Neural crest cell (in vitro differentiated cells): ENCODE measurements around the gene OR10H4. TPM values are rescaled to one million over a fixed set of nuclear protein-coding genes. Genes with fewer than 3 reads are reported as not detected.
"Not testable (repeated sequence)": the region's sequence is repeated elsewhere in the genome, so short reads cannot be mapped to it uniquely, and the experiment has no call there.

Experiments
- DNase-seq: peaks from one replicate; pipeline ENCODE4 v3.0.0; 2021; ENCODE audit warnings: low read depth, mixed read lengths, low spot score
- H3K27ac Mint-ChIP-seq: one replicate; pipeline ENCODE4 v1.8.0; 2021; ENCODE audit warnings: mild to moderate bottlenecking, mixed read lengths; ENCODE audit not compliant: unreplicated experiment
- H3K27me3 Mint-ChIP-seq: 2 replicates; pipeline ENCODE4 v1.8.0; 2021; ENCODE audit warnings: low read depth, mild to moderate bottlenecking, mixed read lengths
- H3K36me3 Mint-ChIP-seq: 2 replicates; pipeline ENCODE4 v1.8.0; 2021; ENCODE audit warnings: low read depth, mild to moderate bottlenecking, mixed read lengths
- H3K4me1 Mint-ChIP-seq: 2 replicates; pipeline ENCODE4 v1.8.0; 2021; ENCODE audit warnings: mixed read lengths
- H3K4me3 Mint-ChIP-seq: one replicate; pipeline ENCODE4 v1.8.0; 2021; ENCODE audit warnings: mild to moderate bottlenecking, mixed read lengths
- H3K9me3 Mint-ChIP-seq: 2 replicates; pipeline ENCODE4 v1.8.0; 2021; ENCODE audit warnings: mixed read lengths
- CTCF ChIP-seq: fragments of 200-600 bp; sonication (generic); conservative IDR thresholded peaks from 2 replicates; pipeline ENCODE4 v1.5.0; 2021; ENCODE audit warnings: antibody characterized with exemption, mild to moderate bottlenecking
- total RNA-seq: library from RNA; stranded (reverse); gene quantifications from 2 replicates; pipeline ENCODE4 v1.2.1, GENCODE V29; 2021

The OR10H4 gene
- total RNA-seq, 1 donor from 2014 or later = not detected

- Mint-ChIP-seq H3K27ac (no peak overlapping the region), H3K9me3 (peaks cover 10% of the 10 kb centered on the region), H3K36me3 (no peaks in the 10 kb centered on the region), H3K4me1 (no peaks in the 10 kb centered on the region), H3K4me3 (no peak overlapping the region), H3K27me3 (no peaks in the 10 kb centered on the region)
- no peak for TF ChIP-seq CTCF
- no peak for DNase-seq
Observed at GRCh38 chr19:15974856-15975255, 26.0 kb downstream of the OR10H4 start.

GRCh38 chr19:15976836-15977689 lies 28.3 kb downstream of the OR10H4 start:
- Mint-ChIP-seq H3K4me1 (no peaks in the 10 kb centered on the region), H3K27me3 (no peaks in the 10 kb centered on the region), H3K4me3 (no peak overlapping the region), H3K9me3 (peaks cover 10% of the 10 kb centered on the region), H3K36me3 (no peaks in the 10 kb centered on the region), H3K27ac (no peak overlapping the region)
- DNase-seq = no peak
- TF ChIP-seq CTCF = no peak

- DNase-seq = no peak
Observed at GRCh38 chr19:15977690-15978089, 28.9 kb downstream of the OR10H4 start.

DNA sequence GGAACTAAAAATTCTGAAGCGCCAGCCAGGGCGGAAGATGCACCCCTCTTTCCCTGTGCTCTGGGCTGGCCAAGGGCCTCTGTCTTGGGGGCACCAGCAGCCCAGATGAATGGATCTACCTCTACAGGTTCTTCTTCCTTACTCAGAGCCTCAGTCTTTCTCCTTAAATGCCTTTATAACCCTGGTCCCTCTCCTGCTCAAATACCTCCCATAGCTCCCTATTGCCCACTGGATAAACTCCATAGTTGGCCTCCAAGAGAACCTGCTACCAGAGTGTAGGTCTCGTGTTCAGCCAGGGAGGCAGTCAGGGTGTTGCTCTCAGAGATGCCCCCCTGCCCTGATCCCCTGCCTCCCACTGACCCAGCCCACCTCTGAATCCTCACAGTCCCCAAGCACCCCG lies 30.5 kb downstream of the OR10H4 start:
- H3K4me3 Mint-ChIP-seq = no peak overlapping the region
- no peaks in the 10 kb centered on the region for H3K36me3 Mint-ChIP-seq
- H3K27ac Mint-ChIP-seq = no peak overlapping the region
- no peaks in the 10 kb centered on the region for H3K27me3 Mint-ChIP-seq
- H3K4me1 Mint-ChIP-seq = no peaks in the 10 kb centered on the region
- H3K9me3 Mint-ChIP-seq = peaks cover 11% of the 10 kb centered on the region
- no peak for TF ChIP-seq CTCF
- no peak for DNase-seq

More at GRCh38 chr19:15977690-15978089, 28.9 kb downstream of the OR10H4 start:
- no peak for TF ChIP-seq CTCF
- H3K9me3 Mint-ChIP-seq = peaks cover 7% of the 10 kb centered on the region
- no peak overlapping the region for H3K4me3 Mint-ChIP-seq
- no peak overlapping the region for H3K27ac Mint-ChIP-seq
- no peaks in the 10 kb centered on the region for H3K36me3 Mint-ChIP-seq
- H3K27me3 Mint-ChIP-seq = no peaks in the 10 kb centered on the region
- H3K4me1 Mint-ChIP-seq = no peaks in the 10 kb centered on the region

DNA sequence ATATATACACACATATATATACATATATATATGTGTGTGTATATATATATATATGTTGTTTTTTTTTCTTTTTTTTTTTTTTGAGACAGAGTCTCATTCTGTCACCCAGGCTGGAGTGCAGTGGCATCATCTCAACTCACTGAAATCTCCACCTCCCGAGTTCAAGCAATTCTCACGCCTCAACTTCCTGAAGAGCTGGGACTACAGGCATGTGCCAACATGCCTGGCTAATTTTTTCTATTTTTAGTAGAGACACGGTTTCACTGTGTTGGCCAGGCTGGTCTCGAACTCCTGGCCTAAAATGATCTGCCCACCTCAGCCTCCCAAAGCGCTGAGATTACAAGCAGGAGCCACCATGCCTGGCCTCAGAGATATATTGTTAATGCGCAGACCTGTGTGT lies 37.0 kb downstream of the OR10H4 start:
- not testable (repeated sequence) for H3K27ac Mint-ChIP-seq, H3K4me3 Mint-ChIP-seq, H3K36me3 Mint-ChIP-seq, H3K4me1 Mint-ChIP-seq, DNase-seq, H3K27me3 Mint-ChIP-seq
- peaks cover 12% of the 10 kb centered on the region for H3K9me3 Mint-ChIP-seq

DNA sequence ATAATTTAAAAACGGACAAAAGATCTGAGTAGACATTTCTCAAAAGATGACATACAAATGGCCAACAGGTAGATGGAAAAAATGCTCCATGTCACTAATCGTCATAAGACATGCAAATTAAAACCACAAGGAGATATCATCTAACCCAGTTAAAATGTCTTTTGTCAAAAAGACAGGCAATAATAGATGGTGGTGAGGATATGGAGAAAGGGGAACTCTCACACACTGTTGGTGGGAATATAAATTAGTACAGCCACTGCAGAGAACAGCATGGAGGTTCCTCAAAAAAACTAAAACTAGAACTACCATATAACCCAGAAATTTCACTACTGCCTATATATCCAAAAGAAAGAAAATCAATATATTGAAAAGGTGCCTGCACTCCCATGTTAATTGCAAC lies 37.9 kb downstream of the OR10H4 start:
- no peaks in the 10 kb centered on the region for H3K4me1 Mint-ChIP-seq
- no peak for TF ChIP-seq CTCF

More for the DNA sequence above, 37.9 kb downstream of the OR10H4 start:
- Mint-ChIP-seq H3K27ac (no peak overlapping the region), H3K9me3 (peaks cover 20% of the 10 kb centered on the region), H3K27me3 (no peaks in the 10 kb centered on the region), H3K4me3 (no peak overlapping the region), H3K36me3 (peaks cover 6% of the 10 kb centered on the region)
- DNase-seq = no peak
